Measurements from ENCODE around the gene SLC6A1. TPM values are rescaled to one million over a fixed set of nuclear protein-coding genes. Genes with fewer than 3 reads are reported as not detected.
"Not testable (repeated sequence)": the region's sequence is repeated elsewhere in the genome, so short reads cannot be mapped to it uniquely, and the experiment has no call there.

Gene SLC6A1
- total and polyA plus RNA-seq, 7 experiments from 2014 or later: not detected

- Mint-ChIP-seq H3K4me1 (peaks cover 0 to 5% (median 0%) of the 10 kb centered on the region in 7 donors), H3K4me3 (peak overlapping the region in 1 of 10 donors; percentile 18), H3K9me3 (peaks cover 0 to 26% (median 6%) of the 10 kb centered on the region in 11 donors), H3K27ac (no peak overlapping the region), H3K36me3 (no peaks in the 10 kb centered on the region), H3K27me3 (peaks cover 2 to 26% (median 20%) of the 10 kb centered on the region in 5 donors)
- Histone ChIP-seq H3K27me3 (ENCODE audit: control insufficient read depth in 2 of 2, insufficient read depth in 2 of 2, low read length in 2 of 2) (no peaks in the 10 kb centered on the region), H3K36me3 (ENCODE audit: control insufficient read depth in 2 of 3, insufficient read depth in 3 of 3, low read length in 3 of 3) (no peaks in the 10 kb centered on the region), H3K9me3 (ENCODE audit: control insufficient read depth in 2 of 3, low read length in 3 of 3) (no peaks in the 10 kb centered on the region), H3K27ac (ENCODE audit: low read depth, low read length) (no peak overlapping the region), H3K4me1 (ENCODE audit: control insufficient read depth in 2 of 2, insufficient read depth in 2 of 2, low read length in 2 of 2) (no peaks in the 10 kb centered on the region), H3K4me3 (ENCODE audit: low read length) (no peak overlapping the region)
- POLR2A ChIA-PET: no interaction called here
- intact Hi-C loops (cut with micrococcal nuclease): loop anchor here (1.0 to 5.0 kb wide), 3 partner anchors 275 to 742 kb away; no protein-coding TSS in a partner anchor
- peak; percentile 63 for ATAC-seq
- DNase-seq: peak in 6 of 9 donors; percentile 11 to 55 (median 26)
- CTCF ChIA-PET: interaction anchor here (0.6 to 1.6 kb wide), 2 partner anchors 104 to 274 kb away, joined by 3 to 5 read pairs; no protein-coding TSS in a partner anchor
These were observed 68.1 kb downstream of the SLC6A1 start for GRCh38 chr3:11060500-11061251.

GRCh38 chr3:11061268-11061871, 68.8 kb downstream of the SLC6A1 start:
- ATAC-seq; H3K36me3 ChIP-seq (ENCODE audit: control insufficient read depth in 2 of 3, insufficient read depth in 3 of 3, low read length in 3 of 3); H3K4me1 ChIP-seq (ENCODE audit: control insufficient read depth in 2 of 2, insufficient read depth in 2 of 2, low read length in 2 of 2); H3K36me3 Mint-ChIP-seq; H3K27me3 ChIP-seq (ENCODE audit: control insufficient read depth in 2 of 2, insufficient read depth in 2 of 2, low read length in 2 of 2); H3K4me3 ChIP-seq (ENCODE audit: low read length); DNase-seq; POLR2A ChIA-PET; H3K4me1 Mint-ChIP-seq; H3K27ac Mint-ChIP-seq; H3K4me3 Mint-ChIP-seq; H3K9me3 ChIP-seq (ENCODE audit: control insufficient read depth in 2 of 3, low read length in 3 of 3); H3K27ac ChIP-seq (ENCODE audit: low read depth, low read length): not testable (repeated sequence)
- CTCF ChIA-PET: interaction anchor here (1.6 kb wide), 1 partner anchor 273 kb away, joined by 5 read pairs; no protein-coding TSS in a partner anchor
- Mint-ChIP-seq H3K27me3 (peaks cover 2 to 26% (median 20%) of the 10 kb centered on the region in 5 donors), H3K9me3 (peaks cover 0 to 26% (median 6%) of the 10 kb centered on the region in 11 donors)
- intact Hi-C loops (cut with micrococcal nuclease): loop anchor here in 1 of 2 donors (5.0 kb wide), 2 partner anchors 276 to 741 kb away; no protein-coding TSS in a partner anchor

GRCh38 chr3:11062704-11063103, 70.2 kb downstream of the SLC6A1 start:
- intact Hi-C loops (cut with micrococcal nuclease): loop anchor here in 1 of 2 donors (5.0 kb wide), 2 partner anchors 275 to 740 kb away; no protein-coding TSS in a partner anchor
- H3K9me3 Mint-ChIP-seq: peaks cover 0 to 26% (median 6%) of the 10 kb centered on the region in 11 donors
- no peak overlapping the region for H3K27ac ChIP-seq (ENCODE audit: low read depth, low read length)

GRCh38 chr3:11071096-11071755, 78.7 kb downstream of the SLC6A1 start:
- Histone ChIP-seq H3K36me3 (ENCODE audit: control insufficient read depth in 2 of 3, insufficient read depth in 3 of 3, low read length in 3 of 3) (no peaks in the 10 kb centered on the region), H3K27ac (ENCODE audit: low read depth, low read length) (no peak overlapping the region), H3K9me3 (ENCODE audit: control insufficient read depth in 2 of 3, low read length in 3 of 3) (no peaks in the 10 kb centered on the region), H3K4me1 (ENCODE audit: control insufficient read depth in 2 of 2, insufficient read depth in 2 of 2, low read length in 2 of 2) (no peaks in the 10 kb centered on the region), H3K4me3 (ENCODE audit: low read length) (no peak overlapping the region), H3K27me3 (ENCODE audit: control insufficient read depth in 2 of 2, insufficient read depth in 2 of 2, low read length in 2 of 2) (no peaks in the 10 kb centered on the region)
- intact Hi-C loops (cut with micrococcal nuclease): no loop called here
- Mint-ChIP-seq H3K4me1 (peaks cover 0 to 2% (median 0%) of the 10 kb centered on the region in 7 donors), H3K4me3 (no peak overlapping the region), H3K36me3 (peaks cover 0 to 4% (median 0%) of the 10 kb centered on the region in 5 donors), H3K9me3 (peaks cover 0 to 8% (median 2%) of the 10 kb centered on the region in 11 donors), H3K27ac (no peak overlapping the region), H3K27me3 (peaks cover 11 to 41% (median 21%) of the 10 kb centered on the region in 5 donors)
- ATAC-seq (no peak), DNase-seq (no peak)
- ChIA-PET CTCF (no interaction called here), POLR2A (no interaction called here)

More at GRCh38 chr3:11062704-11063103, 70.2 kb downstream of the SLC6A1 start:
- no peaks in the 10 kb centered on the region for H3K36me3 ChIP-seq (ENCODE audit: control insufficient read depth in 2 of 3, insufficient read depth in 3 of 3, low read length in 3 of 3)
- ChIA-PET POLR2A (no interaction called here), CTCF (no interaction called here)
- H3K9me3 ChIP-seq (ENCODE audit: control insufficient read depth in 2 of 3, low read length in 3 of 3): no peaks in the 10 kb centered on the region
- ATAC-seq (no peak), DNase-seq (no peak)
- H3K36me3 Mint-ChIP-seq: no peaks in the 10 kb centered on the region
- no peak overlapping the region for H3K4me3 Mint-ChIP-seq
- H3K27me3 ChIP-seq (ENCODE audit: control insufficient read depth in 2 of 2, insufficient read depth in 2 of 2, low read length in 2 of 2): no peaks in the 10 kb centered on the region
- no peak overlapping the region for H3K27ac Mint-ChIP-seq
- H3K4me3 ChIP-seq (ENCODE audit: low read length): no peak overlapping the region
- H3K4me1 Mint-ChIP-seq: peaks cover 0 to 5% (median 0%) of the 10 kb centered on the region in 7 donors
- no peaks in the 10 kb centered on the region for H3K4me1 ChIP-seq (ENCODE audit: control insufficient read depth in 2 of 2, insufficient read depth in 2 of 2, low read length in 2 of 2)
- peaks cover 4 to 17% (median 13%) of the 10 kb centered on the region in 5 donors for H3K27me3 Mint-ChIP-seq

GRCh38 chr3:11072631-11073030, 80.1 kb downstream of the SLC6A1 start:
- Histone ChIP-seq H3K27me3 (ENCODE audit: control insufficient read depth in 2 of 2, insufficient read depth in 2 of 2, low read length in 2 of 2) (no peaks in the 10 kb centered on the region), H3K36me3 (ENCODE audit: control insufficient read depth in 2 of 3, insufficient read depth in 3 of 3, low read length in 3 of 3) (no peaks in the 10 kb centered on the region), H3K27ac (ENCODE audit: low read depth, low read length) (no peak overlapping the region), H3K9me3 (ENCODE audit: control insufficient read depth in 2 of 3, low read length in 3 of 3) (no peaks in the 10 kb centered on the region), H3K4me3 (ENCODE audit: low read length) (no peak overlapping the region), H3K4me1 (ENCODE audit: control insufficient read depth in 2 of 2, insufficient read depth in 2 of 2, low read length in 2 of 2) (no peaks in the 10 kb centered on the region)
- intact Hi-C loops (cut with micrococcal nuclease): no loop called here
- ATAC-seq (no peak), DNase-seq (no peak)
- Mint-ChIP-seq H3K27ac (no peak overlapping the region), H3K4me1 (peaks cover 0 to 2% (median 0%) of the 10 kb centered on the region in 7 donors), H3K4me3 (no peak overlapping the region), H3K36me3 (peaks cover 0 to 4% (median 0%) of the 10 kb centered on the region in 5 donors), H3K9me3 (peaks cover 0 to 10% (median 2%) of the 10 kb centered on the region in 11 donors), H3K27me3 (peaks cover 9 to 47% (median 23%) of the 10 kb centered on the region in 5 donors)
- POLR2A ChIA-PET: no interaction called here
- CTCF ChIA-PET: no interaction called here

GRCh38 chr3:11074011-11074410, 81.5 kb downstream of the SLC6A1 start:
- Mint-ChIP-seq H3K27ac (no peak overlapping the region), H3K4me1 (peaks cover 0 to 2% (median 0%) of the 10 kb centered on the region in 7 donors), H3K4me3 (no peak overlapping the region), H3K9me3 (peaks cover 0 to 10% (median 0%) of the 10 kb centered on the region in 11 donors), H3K27me3 (peaks cover 9 to 41% (median 20%) of the 10 kb centered on the region in 5 donors), H3K36me3 (peaks cover 0 to 4% (median 0%) of the 10 kb centered on the region in 5 donors)
- ATAC-seq (no peak), DNase-seq (no peak)
- Histone ChIP-seq H3K36me3 (ENCODE audit: control insufficient read depth in 2 of 3, insufficient read depth in 3 of 3, low read length in 3 of 3) (no peaks in the 10 kb centered on the region), H3K4me3 (ENCODE audit: low read length) (no peak overlapping the region), H3K27ac (ENCODE audit: low read depth, low read length) (no peak overlapping the region), H3K4me1 (ENCODE audit: control insufficient read depth in 2 of 2, insufficient read depth in 2 of 2, low read length in 2 of 2) (no peaks in the 10 kb centered on the region), H3K9me3 (ENCODE audit: control insufficient read depth in 2 of 3, low read length in 3 of 3) (no peaks in the 10 kb centered on the region), H3K27me3 (ENCODE audit: control insufficient read depth in 2 of 2, insufficient read depth in 2 of 2, low read length in 2 of 2) (no peaks in the 10 kb centered on the region)
- intact Hi-C loops (cut with micrococcal nuclease): no loop called here
- CTCF ChIA-PET: no interaction called here
- POLR2A ChIA-PET: no interaction called here

Measured in naive thymus-derived CD4-positive, alpha-beta T cell (primary cell).